ENCODE measurements around the gene SYNE4.

GRCh38 chr19:35958660-35959039 is 50.0 kb downstream of the SYNE4 start:
- TF ChIP-seq POLR2A (IDR thresholded peaks at IDR 0.05) (no peak), CTCF (IDR thresholded peaks at IDR 0.05 in 4 of 5, conservative IDR thresholded peaks at IDR 0.05 in 1 of 5) (no peak)
